SH-SY5Y (cell line): Measurements from ENCODE around the gene RSL1D1.

Experiments
- GATA2 ChIP-seq: IDR thresholded peaks from 2 replicates; pipeline ENCODE4 v1.6.1; 2011; ENCODE audit warnings: mild to moderate bottlenecking, low read depth, low read length
- GATA3 ChIP-seq: IDR thresholded peaks from 2 replicates; pipeline ENCODE4 v1.6.1; 2011; ENCODE audit warnings: low read depth, mild to moderate bottlenecking, low read length, moderate library complexity

Gene RSL1D1

GRCh38 chr16:11869353-11870228, 18.2 kb upstream of the RSL1D1 start:
- no peak for TF ChIP-seq GATA3
- no peak for TF ChIP-seq GATA2

GRCh38 chr16:11868412-11868980, 17.2 kb upstream of the RSL1D1 start:
- TF ChIP-seq GATA2 (no peak), GATA3 (no peak)

- TF ChIP-seq GATA3 (no peak), GATA2 (no peak)
These were observed 11.1 kb upstream of the RSL1D1 start for GRCh38 chr16:11862489-11862888.

GRCh38 chr16:11857161-11857560, 5.8 kb upstream of the RSL1D1 start:
- no peak for TF ChIP-seq GATA3
- no peak for TF ChIP-seq GATA2

GRCh38 chr16:11852092-11852809, 909 bp upstream of the RSL1D1 start:
- TF ChIP-seq GATA2 (no peak), GATA3 (no peak)

GRCh38 chr16:11848842-11849241, 2.5 kb downstream of the RSL1D1 start:
- TF ChIP-seq GATA3, result no peak
- no peak for TF ChIP-seq GATA2

- TF ChIP-seq GATA3 (no peak), GATA2 (no peak)
These were observed 6.8 kb downstream of the RSL1D1 start for GRCh38 chr16:11844499-11844898.

GRCh38 chr16:11843861-11844260, 7.5 kb downstream of the RSL1D1 start:
- TF ChIP-seq GATA3 (no peak), GATA2 (no peak)

- no peak for TF ChIP-seq GATA3
- TF ChIP-seq GATA2, result no peak
These were observed 8.1 kb downstream of the RSL1D1 start for GRCh38 chr16:11843206-11843605.

- no peak for TF ChIP-seq GATA2
- TF ChIP-seq GATA3, result no peak
These were observed 10.3 kb downstream of the RSL1D1 start for GRCh38 chr16:11841026-11841425.

GRCh38 chr16:11836650-11837244, 14.6 kb downstream of the RSL1D1 start:
- TF ChIP-seq GATA2, result no peak

- TF ChIP-seq GATA3 (no peak), GATA2 (no peak)
These were observed 15.3 kb downstream of the RSL1D1 start for GRCh38 chr16:11835891-11836649.

- no peak for TF ChIP-seq GATA2
- no peak for TF ChIP-seq GATA3
These were observed 16.0 kb downstream of the RSL1D1 start for GRCh38 chr16:11835309-11835708.

GRCh38 chr16:11833951-11834695, 17.2 kb downstream of the RSL1D1 start:
- no peak for TF ChIP-seq GATA2
- no peak for TF ChIP-seq GATA3
